Gastroesophageal sphincter (tissue), 3 donors: ENCODE data around the gene P4HB.

Source experiments
- POLR2A ChIP-seq, 2 donors: fragments of 450-650 bp; IDR thresholded peaks; one replicate each; pipeline ENCODE4 v1.6.1; 2017; ENCODE audit warnings: antibody characterized with exemption in 2 of 2, mild to moderate bottlenecking in 2 of 2, moderate library complexity in 1 of 2
- POLR2AphosphoS5 ChIP-seq: sonication (generic); formaldehyde crosslinking; IDR thresholded peaks from one replicate; pipeline ENCODE4 v1.6.1; 2017; ENCODE audit warnings: antibody characterized with exemption
- TF ChIP-seq, protein P1 (sequence below), 4 experiments: fragments of 200-600 bp in 2 of 4; fragments of 450-650 bp in 2 of 4; sonication (generic) in 1 of 4; IDR thresholded peaks; one replicate each; pipeline ENCODE4 v1.5.1; 2017 to 2019; ENCODE audit warnings: antibody characterized with exemption in 4 of 4, mild to moderate bottlenecking in 2 of 4, moderate library complexity in 2 of 4

DNA sequence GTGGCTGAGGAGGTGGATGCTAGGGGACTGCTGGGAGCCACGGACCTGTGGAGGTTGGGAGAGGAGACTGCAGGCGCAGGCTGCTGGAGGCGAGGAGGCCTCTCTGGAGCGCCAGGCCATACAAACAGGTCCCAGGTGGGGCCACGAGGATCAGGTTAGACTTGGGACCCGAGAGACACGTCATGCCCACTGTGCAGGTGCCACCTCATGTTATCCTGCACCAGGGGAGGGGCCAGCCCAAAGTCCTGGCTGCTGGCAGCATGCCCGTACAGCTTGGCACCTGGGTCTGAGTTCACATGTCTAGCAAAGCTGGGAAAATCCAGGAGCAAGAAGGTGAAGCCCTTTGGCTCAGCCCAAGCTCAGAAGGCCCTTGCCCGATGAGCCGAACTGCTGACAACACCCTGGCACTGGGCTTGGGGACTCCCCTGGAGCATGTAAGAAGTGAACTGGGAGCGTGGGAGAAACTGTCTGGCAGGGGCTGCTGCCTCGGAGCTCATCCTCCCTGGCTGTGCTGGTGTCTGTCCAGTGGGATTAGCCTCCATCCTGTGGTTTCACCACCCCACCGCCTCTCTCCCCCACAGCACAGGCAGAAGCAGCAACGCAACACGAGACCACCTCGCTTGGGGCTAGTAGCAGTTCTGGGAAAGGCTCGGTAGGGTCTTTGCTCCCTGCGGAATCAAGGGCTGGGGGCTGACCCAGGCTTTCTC lies 5.6 kb upstream of the P4HB start:
- TF ChIP-seq POLR2AphosphoS5 (no peak), POLR2A (IDR thresholded peaks at IDR 0.05) (no peak)
- TF ChIP-seq, protein P1, sequence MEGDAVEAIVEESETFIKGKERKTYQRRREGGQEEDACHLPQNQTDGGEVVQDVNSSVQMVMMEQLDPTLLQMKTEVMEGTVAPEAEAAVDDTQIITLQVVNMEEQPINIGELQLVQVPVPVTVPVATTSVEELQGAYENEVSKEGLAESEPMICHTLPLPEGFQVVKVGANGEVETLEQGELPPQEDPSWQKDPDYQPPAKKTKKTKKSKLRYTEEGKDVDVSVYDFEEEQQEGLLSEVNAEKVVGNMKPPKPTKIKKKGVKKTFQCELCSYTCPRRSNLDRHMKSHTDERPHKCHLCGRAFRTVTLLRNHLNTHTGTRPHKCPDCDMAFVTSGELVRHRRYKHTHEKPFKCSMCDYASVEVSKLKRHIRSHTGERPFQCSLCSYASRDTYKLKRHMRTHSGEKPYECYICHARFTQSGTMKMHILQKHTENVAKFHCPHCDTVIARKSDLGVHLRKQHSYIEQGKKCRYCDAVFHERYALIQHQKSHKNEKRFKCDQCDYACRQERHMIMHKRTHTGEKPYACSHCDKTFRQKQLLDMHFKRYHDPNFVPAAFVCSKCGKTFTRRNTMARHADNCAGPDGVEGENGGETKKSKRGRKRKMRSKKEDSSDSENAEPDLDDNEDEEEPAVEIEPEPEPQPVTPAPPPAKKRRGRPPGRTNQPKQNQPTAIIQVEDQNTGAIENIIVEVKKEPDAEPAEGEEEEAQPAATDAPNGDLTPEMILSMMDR (IDR thresholded peaks at IDR 0.05): no peak
